Upper lobe of left lung (tissue), 6 donors: Measurements from ENCODE around the gene TENT5A. TPM values are rescaled to one million over a fixed set of nuclear protein-coding genes. Genes with fewer than 3 reads are reported as not detected.
"Not testable (repeated sequence)": the region's sequence is repeated elsewhere in the genome, so short reads cannot be mapped to it uniquely, and the experiment has no call there.

Experiments
- ATAC-seq, 2 donors: fragments of 200-7000 bp; cut with Tn5 transposase; one replicate each; pipeline ENCODE4 v1.9.1; 2022; ENCODE audit warnings: mild to moderate bottlenecking in 2 of 2, moderate library complexity in 2 of 2; ENCODE audit not compliant: low FRiP score in 2 of 2
- DNase-seq, 2 donors: peaks; one replicate each; pipeline ENCODE4 v3.0.0-alpha.2; 2019 to 2020
- H3K27ac ChIP-seq, 4 donors: fragments of 200-600 bp; sonication (generic); one replicate each; pipeline ENCODE4 v1.5.1; 2016 to 2019
- H3K27me3 ChIP-seq, 4 donors: fragments of 200-600 bp; sonication (generic); one replicate each; pipeline ENCODE4 v1.5.1; 2017 to 2019
- H3K36me3 ChIP-seq, 4 donors: fragments of 200-600 bp; sonication (generic); one replicate each; pipeline ENCODE4 v1.5.1; 2016 to 2019
- H3K4me1 ChIP-seq, 4 donors: fragments of 200-600 bp; sonication (generic); one replicate each; pipeline ENCODE4 v1.5.1; 2018 to 2019
- H3K4me3 ChIP-seq, 4 donors: fragments of 200-600 bp; sonication (generic); one replicate each; pipeline ENCODE4 v1.5.1; 2017 to 2019; ENCODE audit warnings: mild to moderate bottlenecking in 2 of 4, moderate library complexity in 1 of 4
- H3K9me3 ChIP-seq, 4 donors: fragments of 200-600 bp; sonication (generic); one replicate each; pipeline ENCODE4 v1.5.1; 2018 to 2019
- EP300 ChIP-seq, 4 donors: sonication (generic); formaldehyde crosslinking; IDR thresholded peaks; one replicate each; pipeline ENCODE4 v1.5.1; 2017; ENCODE audit warnings: antibody characterized with exemption in 4 of 4, control low read depth in 2 of 4
- POLR2A ChIP-seq, 4 donors: fragments of 450-650 bp; IDR thresholded peaks; one replicate each; pipeline ENCODE4 v1.5.1; 2016 to 2017; ENCODE audit warnings: antibody characterized with exemption in 4 of 4, mild to moderate bottlenecking in 2 of 4
- POLR2AphosphoS5 ChIP-seq, 2 donors: sonication (generic); formaldehyde crosslinking; IDR thresholded peaks; one replicate each; pipeline ENCODE4 v1.5.1; 2017; ENCODE audit warnings: antibody characterized with exemption in 2 of 2
- whole genome bisulfite sequencing, 2 donors: methylation state at CpG; one replicate each; pipeline ENCODE4 v1.1.5; 2017 to 2018; 5-methylcytosine and 5-hydroxymethylcytosine counted together
- total RNA-seq, 6 donors: library from RNA; depleted of rRNA in 4 of 6; stranded (reverse); fragments of >200 nt in 4 of 6; gene quantifications; one replicate each; pipeline versions ENCODE4 v1.1.0 to v1.2.1, GENCODE V29; 2016 to 2021
- TF ChIP-seq, protein P1 (sequence below), 6 experiments: fragments of 450-650 bp in 4 of 6; fragments of 200-600 bp in 2 of 6; sonication (generic) in 2 of 6; IDR thresholded peaks; one replicate each; pipeline ENCODE4 v1.5.1; 2016 to 2019; ENCODE audit warnings: antibody characterized with exemption in 6 of 6
- donor health status: DM: no; HTN: no; CAD: no; lungs with moderate emphysema.
- donor health status: DM: no; HTN: yes; CAD: no; lungs with severe emphysema.

The TENT5A gene
- total RNA-seq, 6 donors from 2014 or later: 9.5 to 21.9 (median 18.6) TPM

DNA sequence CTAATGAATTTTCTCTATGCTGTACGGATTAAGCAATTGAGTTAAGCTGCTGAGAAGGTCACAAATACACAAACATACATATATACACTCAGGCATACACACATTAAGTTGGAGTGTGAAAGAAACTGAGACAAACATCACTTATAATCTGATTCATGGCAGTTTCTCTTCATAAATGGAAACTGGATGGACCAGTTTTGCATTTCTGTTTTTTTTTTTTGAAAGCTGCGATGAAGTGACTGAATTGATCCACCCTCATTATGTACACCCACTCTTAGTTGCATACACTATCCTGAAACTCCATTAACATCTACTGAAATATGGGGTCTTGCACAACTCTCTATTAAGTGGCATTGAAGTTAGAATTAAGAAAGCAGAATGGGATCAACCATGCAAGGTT, 32.9 kb upstream of the TENT5A start:
- ATAC-seq (no peak), DNase-seq (no peak)
- Histone ChIP-seq H3K4me3 (no peak overlapping the region), H3K4me1 (peaks cover 0 to 14% (median 5%) of the 10 kb centered on the region in 4 donors), H3K27me3 (no peaks in the 10 kb centered on the region), H3K36me3 (no peaks in the 10 kb centered on the region), H3K27ac (no peak overlapping the region), H3K9me3 (no peaks in the 10 kb centered on the region)
- 73 to 82% methylated on average over 2 of the region's 2 CpGs for WGBS, 2 donors
- TF ChIP-seq, protein P1, sequence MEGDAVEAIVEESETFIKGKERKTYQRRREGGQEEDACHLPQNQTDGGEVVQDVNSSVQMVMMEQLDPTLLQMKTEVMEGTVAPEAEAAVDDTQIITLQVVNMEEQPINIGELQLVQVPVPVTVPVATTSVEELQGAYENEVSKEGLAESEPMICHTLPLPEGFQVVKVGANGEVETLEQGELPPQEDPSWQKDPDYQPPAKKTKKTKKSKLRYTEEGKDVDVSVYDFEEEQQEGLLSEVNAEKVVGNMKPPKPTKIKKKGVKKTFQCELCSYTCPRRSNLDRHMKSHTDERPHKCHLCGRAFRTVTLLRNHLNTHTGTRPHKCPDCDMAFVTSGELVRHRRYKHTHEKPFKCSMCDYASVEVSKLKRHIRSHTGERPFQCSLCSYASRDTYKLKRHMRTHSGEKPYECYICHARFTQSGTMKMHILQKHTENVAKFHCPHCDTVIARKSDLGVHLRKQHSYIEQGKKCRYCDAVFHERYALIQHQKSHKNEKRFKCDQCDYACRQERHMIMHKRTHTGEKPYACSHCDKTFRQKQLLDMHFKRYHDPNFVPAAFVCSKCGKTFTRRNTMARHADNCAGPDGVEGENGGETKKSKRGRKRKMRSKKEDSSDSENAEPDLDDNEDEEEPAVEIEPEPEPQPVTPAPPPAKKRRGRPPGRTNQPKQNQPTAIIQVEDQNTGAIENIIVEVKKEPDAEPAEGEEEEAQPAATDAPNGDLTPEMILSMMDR (IDR thresholded peaks at IDR 0.05): no peak
- TF ChIP-seq EP300 (IDR thresholded peaks at IDR 0.05): no peak
- no peak for TF ChIP-seq POLR2AphosphoS5 (IDR thresholded peaks at IDR 0.05)
- no peak for TF ChIP-seq POLR2A (IDR thresholded peaks at IDR 0.05)

DNA sequence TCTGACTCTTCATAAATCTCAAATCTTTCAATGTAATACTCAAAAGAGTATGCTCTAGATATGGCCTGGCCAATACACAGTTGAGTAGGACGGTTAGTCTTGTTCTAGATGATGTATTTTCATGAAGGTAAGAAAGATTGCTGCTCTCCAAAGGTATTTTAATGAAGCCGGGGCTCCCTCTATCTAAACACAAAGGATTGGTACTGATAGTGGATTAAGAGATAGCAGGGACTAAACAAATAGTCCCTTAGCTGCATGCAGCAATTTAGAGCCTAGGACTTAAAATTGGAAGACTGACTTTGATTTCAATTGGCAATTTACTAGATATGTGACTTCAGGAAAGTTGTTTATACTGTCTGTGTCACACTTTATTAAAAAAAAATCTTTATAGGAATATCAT, 31.4 kb upstream of the TENT5A start:
- Histone ChIP-seq H3K27ac (no peak overlapping the region), H3K27me3 (no peaks in the 10 kb centered on the region), H3K36me3 (no peaks in the 10 kb centered on the region), H3K9me3 (no peaks in the 10 kb centered on the region), H3K4me1 (peaks cover 0 to 14% (median 5%) of the 10 kb centered on the region in 4 donors), H3K4me3 (no peak overlapping the region)
- ATAC-seq (no peak), DNase-seq (no peak)
- TF ChIP-seq EP300 (IDR thresholded peaks at IDR 0.05) (no peak), POLR2A (IDR thresholded peaks at IDR 0.05) (no peak), POLR2AphosphoS5 (IDR thresholded peaks at IDR 0.05) (no peak)
- TF ChIP-seq, protein P1 (IDR thresholded peaks at IDR 0.05): no peak
- WGBS, 2 donors: 74 to 82% methylated on average over 2 of the region's 2 CpGs

DNA sequence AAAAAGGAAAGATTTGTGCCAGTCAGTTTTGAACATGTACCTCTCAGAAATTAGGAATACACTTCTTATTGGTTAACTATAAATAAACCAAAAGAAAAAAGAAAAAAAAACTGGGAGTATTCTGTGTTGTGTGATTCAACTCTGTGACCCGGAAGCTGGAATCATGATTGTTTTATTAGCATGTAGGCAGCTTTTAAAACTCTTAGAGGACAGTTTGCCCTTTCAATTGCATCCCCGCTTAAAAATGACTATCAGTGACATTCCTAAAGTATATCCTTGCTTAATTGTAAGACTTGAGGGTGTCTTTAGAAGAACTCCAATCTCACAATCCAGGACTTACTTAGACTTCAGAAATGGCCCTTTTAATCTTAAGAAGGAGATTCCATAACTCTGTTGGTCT, 29.1 kb upstream of the TENT5A start:
- ATAC-seq (no peak), DNase-seq (no peak)
- Histone ChIP-seq H3K9me3 (no peaks in the 10 kb centered on the region), H3K4me3 (no peak overlapping the region), H3K27me3 (no peaks in the 10 kb centered on the region), H3K4me1 (peaks cover 0 to under 1% (median 0%) of the 10 kb centered on the region in 4 donors), H3K36me3 (no peaks in the 10 kb centered on the region), H3K27ac (no peak overlapping the region)
- WGBS, 2 donors: 93 to 94% methylated on average over 2 of the region's 2 CpGs
- TF ChIP-seq, protein P1 (IDR thresholded peaks at IDR 0.05): no peak
- no peak for TF ChIP-seq POLR2A (IDR thresholded peaks at IDR 0.05)
- TF ChIP-seq EP300 (IDR thresholded peaks at IDR 0.05): no peak
- TF ChIP-seq POLR2AphosphoS5 (IDR thresholded peaks at IDR 0.05): no peak

GRCh38 chr6:81777586-81778268, 25.2 kb upstream of the TENT5A start:
- Histone ChIP-seq H3K27ac (no peak overlapping the region), H3K9me3 (no peaks in the 10 kb centered on the region), H3K36me3 (no peaks in the 10 kb centered on the region), H3K4me3 (no peak overlapping the region), H3K27me3 (no peaks in the 10 kb centered on the region), H3K4me1 (no peaks in the 10 kb centered on the region)
- TF ChIP-seq POLR2A (IDR thresholded peaks at IDR 0.05) (no peak), EP300 (IDR thresholded peaks at IDR 0.05) (no peak), POLR2AphosphoS5 (IDR thresholded peaks at IDR 0.05) (no peak)
- TF ChIP-seq, protein P1 (IDR thresholded peaks at IDR 0.05): no peak
- no peak for DNase-seq
- no peak for ATAC-seq
- 94 to 97% methylated on average over 2 of the region's 2 CpGs for WGBS, 2 donors

DNA sequence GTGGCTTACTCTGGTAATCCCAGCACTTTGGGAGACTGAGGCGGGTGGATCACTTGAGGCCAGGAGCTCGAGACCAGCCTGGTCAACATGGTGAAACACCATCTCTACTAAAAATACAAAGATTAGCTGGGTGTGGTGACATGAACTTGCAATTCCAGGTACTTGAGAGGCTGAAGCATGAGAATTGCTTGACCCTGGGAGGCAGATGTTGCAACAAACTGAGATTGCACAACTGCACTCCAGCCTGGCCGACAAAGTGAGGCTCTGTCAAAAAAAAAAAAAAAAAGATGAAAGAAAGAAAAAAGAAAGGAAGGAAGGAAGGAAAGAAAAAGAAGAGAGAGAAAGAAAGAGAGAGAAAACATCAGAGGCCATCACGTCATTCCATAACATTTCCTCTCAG, 23.7 kb upstream of the TENT5A start:
- H3K27ac ChIP-seq, H3K4me1 ChIP-seq, H3K9me3 ChIP-seq, H3K4me3 ChIP-seq, H3K27me3 ChIP-seq, H3K36me3 ChIP-seq, ATAC-seq: not testable (repeated sequence)
- DNase-seq: peak in 1 of 2 donors; percentile 76
- 45 to 55% methylated on average over 4 of the region's 4 CpGs for whole genome bisulfite sequencing, 2 donors
